ENCODE results near the gene PHLPP1.

Gene PHLPP1

GRCh38 chr18:62717925-62718800, 2.8 kb downstream of the PHLPP1 start:
- Histone ChIP-seq H3K27ac (ENCODE audit: low read depth, low read length) (no peak overlapping the region), H3K4me1 (ENCODE audit: control insufficient read depth, insufficient read depth, low read length) (peaks cover 47% of the 10 kb centered on the region), H3K27me3 (ENCODE audit: control insufficient read depth, insufficient read depth, low read length) (no peaks in the 10 kb centered on the region), H3K9ac (ENCODE audit: low read length) (peak overlapping the region; percentile 78), H3K36me3 (ENCODE audit: control insufficient read depth, insufficient read depth, low read length) (no peaks in the 10 kb centered on the region), H3K4me3 (ENCODE audit: low read depth, low read length) (peak overlapping the region; percentile 86), H3K9me3 (ENCODE audit: control insufficient read depth, insufficient read depth, low read depth, low read length) (no peaks in the 10 kb centered on the region)

- Histone ChIP-seq H3K4me3 (ENCODE audit: low read depth, low read length) (peak overlapping the region; percentile 86), H3K27ac (ENCODE audit: low read depth, low read length) (peak overlapping the region; percentile 59; the same call in 1 of the 2 replicates), H3K9ac (ENCODE audit: low read length) (no peak overlapping the region), H3K36me3 (ENCODE audit: control insufficient read depth, insufficient read depth, low read length) (no peaks in the 10 kb centered on the region), H3K27me3 (ENCODE audit: control insufficient read depth, insufficient read depth, low read length) (no peaks in the 10 kb centered on the region), H3K9me3 (ENCODE audit: control insufficient read depth, insufficient read depth, low read depth, low read length) (no peaks in the 10 kb centered on the region), H3K4me1 (ENCODE audit: control insufficient read depth, insufficient read depth, low read length) (peaks cover 49% of the 10 kb centered on the region)
These were observed 4.7 kb downstream of the PHLPP1 start for GRCh38 chr18:62720048-62720447.

- H3K4me1 ChIP-seq (ENCODE audit: control insufficient read depth, insufficient read depth, low read length) = peaks cover 49% of the 10 kb centered on the region
- no peaks in the 10 kb centered on the region for H3K27me3 ChIP-seq (ENCODE audit: control insufficient read depth, insufficient read depth, low read length)
- no peaks in the 10 kb centered on the region for H3K36me3 ChIP-seq (ENCODE audit: control insufficient read depth, insufficient read depth, low read length)
- H3K9ac ChIP-seq (ENCODE audit: low read length) = no peak overlapping the region
- no peak overlapping the region for H3K27ac ChIP-seq (ENCODE audit: low read depth, low read length)
- peak overlapping the region; percentile 86 for H3K4me3 ChIP-seq (ENCODE audit: low read depth, low read length)
- H3K9me3 ChIP-seq (ENCODE audit: control insufficient read depth, insufficient read depth, low read depth, low read length) = no peaks in the 10 kb centered on the region
These were observed 5.6 kb downstream of the PHLPP1 start for GRCh38 chr18:62720766-62721613.

- no peaks in the 10 kb centered on the region for H3K36me3 ChIP-seq (ENCODE audit: control insufficient read depth, insufficient read depth, low read length)
- no peaks in the 10 kb centered on the region for H3K27me3 ChIP-seq (ENCODE audit: control insufficient read depth, insufficient read depth, low read length)
- H3K9me3 ChIP-seq (ENCODE audit: control insufficient read depth, insufficient read depth, low read depth, low read length) = no peaks in the 10 kb centered on the region
- no peak overlapping the region for H3K9ac ChIP-seq (ENCODE audit: low read length)
- H3K4me1 ChIP-seq (ENCODE audit: control insufficient read depth, insufficient read depth, low read length) = peaks cover 49% of the 10 kb centered on the region
- 0 out of 2 replicates have a peak overlapping the region, but pooled peaks have one; percentile 13 for H3K27ac ChIP-seq (ENCODE audit: low read depth, low read length)
- H3K4me3 ChIP-seq (ENCODE audit: low read depth, low read length) = no peak overlapping the region
These were observed 6.8 kb downstream of the PHLPP1 start for GRCh38 chr18:62721839-62722795.

GRCh38 chr18:62723666-62724281, 8.4 kb downstream of the PHLPP1 start:
- no peak overlapping the region for H3K27ac ChIP-seq (ENCODE audit: low read depth, low read length)
- no peak overlapping the region; the same call in 1 of the 2 replicates for H3K4me3 ChIP-seq (ENCODE audit: low read depth, low read length)
- H3K4me1 ChIP-seq (ENCODE audit: control insufficient read depth, insufficient read depth, low read length) = peaks cover 49% of the 10 kb centered on the region
- H3K27me3 ChIP-seq (ENCODE audit: control insufficient read depth, insufficient read depth, low read length) = no peaks in the 10 kb centered on the region
- H3K36me3 ChIP-seq (ENCODE audit: control insufficient read depth, insufficient read depth, low read length) = no peaks in the 10 kb centered on the region
- H3K9ac ChIP-seq (ENCODE audit: low read length) = no peak overlapping the region
- no peaks in the 10 kb centered on the region for H3K9me3 ChIP-seq (ENCODE audit: control insufficient read depth, insufficient read depth, low read depth, low read length)

GRCh38 chr18:62725896-62726295, 10.6 kb downstream of the PHLPP1 start:
- Histone ChIP-seq H3K36me3 (ENCODE audit: control insufficient read depth, insufficient read depth, low read length) (no peaks in the 10 kb centered on the region), H3K9me3 (ENCODE audit: control insufficient read depth, insufficient read depth, low read depth, low read length) (peaks cover 3% of the 10 kb centered on the region; the same call in 1 of the 2 replicates), H3K9ac (ENCODE audit: low read length) (no peak overlapping the region), H3K4me1 (ENCODE audit: control insufficient read depth, insufficient read depth, low read length) (peaks cover 33% of the 10 kb centered on the region), H3K4me3 (ENCODE audit: low read depth, low read length) (no peak overlapping the region), H3K27me3 (ENCODE audit: control insufficient read depth, insufficient read depth, low read length) (no peaks in the 10 kb centered on the region), H3K27ac (ENCODE audit: low read depth, low read length) (no peak overlapping the region)

- no peak overlapping the region for H3K9ac ChIP-seq (ENCODE audit: low read length)
- peaks cover 8% of the 10 kb centered on the region for H3K36me3 ChIP-seq (ENCODE audit: control insufficient read depth, insufficient read depth, low read length)
- peaks cover 21% of the 10 kb centered on the region for H3K9me3 ChIP-seq (ENCODE audit: control insufficient read depth, insufficient read depth, low read depth, low read length)
- no peak overlapping the region for H3K4me3 ChIP-seq (ENCODE audit: low read depth, low read length)
- H3K4me1 ChIP-seq (ENCODE audit: control insufficient read depth, insufficient read depth, low read length) = peaks cover 10% of the 10 kb centered on the region
- no peaks in the 10 kb centered on the region for H3K27me3 ChIP-seq (ENCODE audit: control insufficient read depth, insufficient read depth, low read length)
- H3K27ac ChIP-seq (ENCODE audit: low read depth, low read length) = no peak overlapping the region
These were observed 12.9 kb downstream of the PHLPP1 start for GRCh38 chr18:62728254-62728653.

GRCh38 chr18:62729487-62730386, 14.4 kb downstream of the PHLPP1 start:
- Histone ChIP-seq H3K27ac (ENCODE audit: low read depth, low read length) (no peak overlapping the region), H3K9me3 (ENCODE audit: control insufficient read depth, insufficient read depth, low read depth, low read length) (peaks cover 21% of the 10 kb centered on the region), H3K9ac (ENCODE audit: low read length) (no peak overlapping the region), H3K4me3 (ENCODE audit: low read depth, low read length) (no peak overlapping the region), H3K36me3 (ENCODE audit: control insufficient read depth, insufficient read depth, low read length) (peaks cover 8% of the 10 kb centered on the region), H3K27me3 (ENCODE audit: control insufficient read depth, insufficient read depth, low read length) (no peaks in the 10 kb centered on the region), H3K4me1 (ENCODE audit: control insufficient read depth, insufficient read depth, low read length) (no peaks in the 10 kb centered on the region)

- H3K27me3 ChIP-seq (ENCODE audit: control insufficient read depth, insufficient read depth, low read length) = no peaks in the 10 kb centered on the region
- no peak overlapping the region for H3K4me3 ChIP-seq (ENCODE audit: low read depth, low read length)
- H3K9ac ChIP-seq (ENCODE audit: low read length) = no peak overlapping the region
- H3K9me3 ChIP-seq (ENCODE audit: control insufficient read depth, insufficient read depth, low read depth, low read length) = peaks cover 21% of the 10 kb centered on the region
- peaks cover 8% of the 10 kb centered on the region for H3K36me3 ChIP-seq (ENCODE audit: control insufficient read depth, insufficient read depth, low read length)
- H3K4me1 ChIP-seq (ENCODE audit: control insufficient read depth, insufficient read depth, low read length) = peaks cover 1% of the 10 kb centered on the region; the same call in 1 of the 2 replicates
- no peak overlapping the region for H3K27ac ChIP-seq (ENCODE audit: low read depth, low read length)
These were observed 15.6 kb downstream of the PHLPP1 start for GRCh38 chr18:62730941-62731340.
